COLO829 (cell line): Measurements from ENCODE around the gene MKRN1.
"Not testable (repeated sequence)": the region's sequence is repeated elsewhere in the genome, so short reads cannot be mapped to it uniquely, and the experiment has no call there.

ENCODE experiments used
- DNase-seq: peaks from one replicate; pipeline ENCODE4 v3.0.0; 2012; ENCODE audit warnings: low spot score

Gene MKRN1

GRCh38 chr7:140435252-140435895 lies 43.9 kb downstream of the MKRN1 start:
- DNase-seq: no peak

GRCh38 chr7:140433396-140433795 lies 45.9 kb downstream of the MKRN1 start:
- no peak for DNase-seq

DNA sequence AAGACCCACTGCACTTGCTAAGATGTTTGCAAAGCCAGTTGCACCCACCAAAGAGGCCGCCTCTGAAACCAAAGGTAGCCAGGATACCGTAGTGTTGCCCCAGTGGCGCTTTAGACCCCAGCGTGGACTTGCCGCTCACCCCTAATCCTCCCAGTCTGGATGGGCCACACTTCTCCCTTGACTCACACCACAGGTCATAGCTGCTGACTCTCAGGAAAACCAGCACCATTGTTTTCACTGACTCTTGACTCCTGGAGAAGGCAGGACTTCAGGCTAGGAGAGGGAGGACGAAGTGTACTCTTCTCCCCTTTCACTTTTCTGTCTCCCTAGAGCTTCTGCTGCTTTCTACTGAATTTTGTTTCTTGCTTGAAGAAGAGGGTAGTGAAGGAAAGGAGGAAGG lies 53.2 kb downstream of the MKRN1 start:
- DNase-seq: no peak

DNA sequence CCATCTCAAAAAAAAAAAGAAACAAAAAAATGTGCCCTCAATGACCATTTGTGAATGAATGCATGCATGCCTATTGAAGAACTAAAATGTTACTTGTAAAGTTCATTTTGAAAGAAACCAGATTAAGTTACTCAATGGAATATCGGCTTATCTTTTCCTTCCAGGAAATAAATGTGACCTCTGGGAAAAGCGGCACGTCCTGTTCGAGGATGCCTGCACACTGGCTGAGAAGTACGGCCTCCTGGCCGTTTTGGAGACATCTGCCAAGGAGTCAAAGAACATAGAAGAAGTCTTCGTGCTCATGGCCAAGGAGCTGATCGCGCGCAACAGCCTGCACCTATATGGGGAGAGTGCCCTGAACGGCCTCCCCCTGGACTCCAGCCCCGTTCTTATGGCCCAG lies 53.6 kb downstream of the MKRN1 start:
- DNase-seq: no peak

GRCh38 chr7:140423501-140423900 lies 55.8 kb downstream of the MKRN1 start:
- peak; percentile 95 for DNase-seq

- no peak for DNase-seq
Measured at GRCh38 chr7:140421521-140421920, 57.8 kb downstream of the MKRN1 start.

GRCh38 chr7:140418653-140419052 lies 60.7 kb downstream of the MKRN1 start:
- no peak for DNase-seq

DNA sequence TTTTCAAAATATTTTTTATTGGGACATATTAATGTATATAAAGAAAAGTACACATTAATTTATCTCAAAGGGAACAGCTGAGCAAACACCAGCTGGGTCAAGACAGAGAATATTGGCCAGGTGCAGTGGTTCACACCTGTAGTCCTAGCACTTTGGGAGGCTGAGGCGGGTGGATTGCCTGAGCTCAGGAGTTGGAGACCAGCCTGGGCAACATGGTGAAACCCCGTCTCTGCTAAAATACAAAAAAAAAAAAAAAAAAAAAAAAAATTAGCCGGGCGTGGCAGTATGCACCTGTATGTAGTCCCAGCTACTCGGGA lies 61.2 kb downstream of the MKRN1 start:
- DNase-seq: not testable (repeated sequence)

DNA sequence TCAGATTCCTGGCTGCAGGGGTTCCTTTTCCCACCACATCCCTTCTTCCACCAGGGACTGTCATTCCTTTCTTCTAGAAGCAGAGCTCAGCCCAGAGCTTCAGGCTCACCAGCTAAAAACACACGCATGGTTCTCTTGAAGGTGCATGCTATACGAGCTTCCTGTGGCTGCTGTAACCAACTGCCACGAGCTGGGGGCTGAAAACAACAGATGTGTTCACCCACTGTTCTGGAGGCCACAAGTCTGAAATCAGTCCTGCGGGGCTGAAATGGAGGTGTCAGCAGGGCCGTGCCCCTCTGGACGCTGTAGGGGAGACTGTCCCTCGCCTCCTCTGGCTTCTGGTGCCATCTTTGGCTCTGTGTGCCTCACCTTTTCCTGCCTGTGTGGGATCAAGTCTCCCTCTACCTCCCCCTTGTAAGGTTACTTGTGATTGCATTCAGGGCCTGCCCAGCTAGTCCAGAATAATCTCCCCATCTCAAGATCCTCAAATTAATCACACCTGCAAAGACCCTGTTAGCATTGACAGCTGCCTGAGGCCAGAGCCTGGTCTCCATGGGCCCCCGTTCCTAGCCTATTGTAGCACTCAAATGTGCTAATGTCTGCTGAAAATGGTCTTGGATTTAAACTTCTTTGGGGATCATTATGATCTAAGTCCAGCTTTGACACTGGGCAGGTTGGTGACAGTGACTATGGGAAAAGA lies 61.7 kb downstream of the MKRN1 start:
- DNase-seq: no peak

DNA sequence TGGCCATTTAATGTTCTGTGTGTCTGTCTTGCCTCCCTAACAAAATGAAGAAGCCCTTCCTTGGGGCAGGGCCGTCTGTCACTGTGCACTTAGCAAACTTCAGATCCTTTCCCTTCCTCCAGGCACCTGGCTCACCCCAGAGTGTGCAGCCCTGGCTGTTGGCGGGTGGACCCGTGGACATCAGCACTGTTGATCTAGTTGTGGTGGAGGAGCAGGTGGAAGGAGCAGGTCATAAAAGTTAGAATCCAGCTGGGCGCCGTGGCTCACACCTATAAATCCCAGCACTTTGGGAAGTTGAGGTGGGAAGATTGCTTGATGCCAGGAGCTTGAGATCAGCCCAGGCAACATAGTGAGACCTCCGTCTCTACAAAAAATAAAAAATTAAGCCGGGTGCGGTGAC lies 62.7 kb downstream of the MKRN1 start:
- no peak for DNase-seq

DNA sequence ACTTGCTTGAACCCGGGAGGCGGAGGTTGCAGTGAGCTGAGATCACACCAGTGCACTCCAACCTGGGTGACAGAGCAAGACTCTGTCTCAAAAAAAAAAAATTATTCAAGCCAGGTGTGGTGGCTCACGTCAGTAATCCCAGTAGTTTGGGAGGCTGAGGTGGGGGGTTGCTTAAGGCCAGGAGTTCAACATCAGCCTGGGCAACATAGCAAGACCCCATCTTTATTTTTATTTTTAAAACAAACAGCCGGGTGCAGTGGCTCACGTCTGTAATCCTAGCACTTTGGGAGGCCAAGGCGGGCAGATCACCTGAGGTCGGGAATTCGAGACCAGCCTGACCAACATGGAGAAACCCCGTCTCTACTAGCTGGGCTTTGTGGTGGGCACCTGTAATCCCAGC lies 63.5 kb downstream of the MKRN1 start:
- not testable (repeated sequence) for DNase-seq

DNA sequence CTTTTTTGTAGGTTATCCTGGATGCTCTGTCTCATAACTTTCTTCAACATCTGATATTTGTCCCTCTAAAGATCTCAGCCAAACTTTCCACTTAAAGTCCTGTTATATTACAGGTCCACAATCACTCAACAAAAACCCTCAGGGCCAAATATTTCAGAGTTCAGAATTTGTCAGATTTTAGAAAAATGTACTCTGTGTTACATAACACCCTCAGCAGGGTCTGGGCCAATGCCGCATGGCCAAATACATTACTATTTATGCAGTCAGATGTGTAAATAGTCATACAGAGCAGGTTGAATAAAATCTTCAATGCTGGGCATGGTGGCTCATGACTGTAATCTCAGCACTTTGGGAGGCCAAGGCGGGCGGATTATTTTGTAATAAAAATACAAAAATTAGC lies 63.9 kb downstream of the MKRN1 start:
- DNase-seq: no peak

DNA sequence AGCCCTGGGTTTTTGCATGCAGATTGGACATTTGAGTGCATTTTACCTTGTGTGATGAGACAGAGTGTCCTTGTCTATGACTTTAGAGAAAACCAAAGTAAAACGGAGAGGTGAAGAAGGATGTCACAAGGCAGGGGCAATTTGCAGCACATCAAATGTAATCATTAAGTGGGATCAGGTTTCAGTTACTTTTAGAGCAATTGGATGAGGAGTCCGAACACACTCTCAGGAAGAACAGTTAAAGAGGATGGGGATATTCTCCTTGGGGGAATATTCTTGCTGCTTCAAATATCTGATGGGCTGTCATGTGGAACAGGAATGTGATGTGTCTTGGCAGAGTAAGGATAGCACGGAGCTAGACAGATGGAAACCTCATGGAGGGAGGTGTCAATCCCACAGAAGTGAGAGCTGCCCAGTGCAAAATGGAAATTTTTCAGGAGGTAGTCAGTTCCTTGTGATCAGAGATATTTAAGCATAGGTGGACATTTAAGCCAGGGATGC lies 74.7 kb downstream of the MKRN1 start:
- DNase-seq: no peak

- no peak for DNase-seq
Measured at GRCh38 chr7:140403878-140404564, 75.3 kb downstream of the MKRN1 start, which contains the start of gene RAB19. Gene RAB19, plus strand, starts transcription at chr7:140404058. Its CDS starts 3,589 bp downstream, at chr7:140407647.
